ENCODE results near the gene PARK7.

DNA sequence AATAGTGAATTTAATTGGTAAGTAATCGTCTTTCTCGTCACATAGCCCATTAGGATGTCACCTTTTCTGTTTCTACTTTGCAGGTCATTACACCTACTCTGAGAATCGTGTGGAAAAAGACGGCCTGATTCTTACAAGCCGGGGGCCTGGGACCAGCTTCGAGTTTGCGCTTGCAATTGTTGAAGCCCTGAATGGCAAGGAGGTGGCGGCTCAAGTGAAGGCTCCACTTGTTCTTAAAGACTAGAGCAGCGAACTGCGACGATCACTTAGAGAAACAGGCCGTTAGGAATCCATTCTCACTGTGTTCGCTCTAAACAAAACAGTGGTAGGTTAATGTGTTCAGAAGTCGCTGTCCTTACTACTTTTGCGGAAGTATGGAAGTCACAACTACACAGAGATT is 23.3 kb downstream of the PARK7 start:
- TF ChIP-seq, protein P1, sequence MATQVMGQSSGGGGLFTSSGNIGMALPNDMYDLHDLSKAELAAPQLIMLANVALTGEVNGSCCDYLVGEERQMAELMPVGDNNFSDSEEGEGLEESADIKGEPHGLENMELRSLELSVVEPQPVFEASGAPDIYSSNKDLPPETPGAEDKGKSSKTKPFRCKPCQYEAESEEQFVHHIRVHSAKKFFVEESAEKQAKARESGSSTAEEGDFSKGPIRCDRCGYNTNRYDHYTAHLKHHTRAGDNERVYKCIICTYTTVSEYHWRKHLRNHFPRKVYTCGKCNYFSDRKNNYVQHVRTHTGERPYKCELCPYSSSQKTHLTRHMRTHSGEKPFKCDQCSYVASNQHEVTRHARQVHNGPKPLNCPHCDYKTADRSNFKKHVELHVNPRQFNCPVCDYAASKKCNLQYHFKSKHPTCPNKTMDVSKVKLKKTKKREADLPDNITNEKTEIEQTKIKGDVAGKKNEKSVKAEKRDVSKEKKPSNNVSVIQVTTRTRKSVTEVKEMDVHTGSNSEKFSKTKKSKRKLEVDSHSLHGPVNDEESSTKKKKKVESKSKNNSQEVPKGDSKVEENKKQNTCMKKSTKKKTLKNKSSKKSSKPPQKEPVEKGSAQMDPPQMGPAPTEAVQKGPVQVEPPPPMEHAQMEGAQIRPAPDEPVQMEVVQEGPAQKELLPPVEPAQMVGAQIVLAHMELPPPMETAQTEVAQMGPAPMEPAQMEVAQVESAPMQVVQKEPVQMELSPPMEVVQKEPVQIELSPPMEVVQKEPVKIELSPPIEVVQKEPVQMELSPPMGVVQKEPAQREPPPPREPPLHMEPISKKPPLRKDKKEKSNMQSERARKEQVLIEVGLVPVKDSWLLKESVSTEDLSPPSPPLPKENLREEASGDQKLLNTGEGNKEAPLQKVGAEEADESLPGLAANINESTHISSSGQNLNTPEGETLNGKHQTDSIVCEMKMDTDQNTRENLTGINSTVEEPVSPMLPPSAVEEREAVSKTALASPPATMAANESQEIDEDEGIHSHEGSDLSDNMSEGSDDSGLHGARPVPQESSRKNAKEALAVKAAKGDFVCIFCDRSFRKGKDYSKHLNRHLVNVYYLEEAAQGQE (IDR thresholded peaks at IDR 0.05; ENCODE audit: insufficient read depth in 1 of 2, low read depth in 2 of 2, low read length in 2 of 2): no peak
- no peak for TF ChIP-seq POLR2AphosphoS5 (IDR thresholded peaks at IDR 0.05; ENCODE audit: low read depth, low read length)

All from PFSK-1 (cell line).